ENCODE results near the gene CR2. TPM values are rescaled to one million over a fixed set of nuclear protein-coding genes. Genes with fewer than 3 reads are reported as not detected.
A peak's percentile ranks its signal among the peaks of the same experiment; 100 is the strongest.
"Not testable (repeated sequence)": the region's sequence is repeated elsewhere in the genome, so short reads cannot be mapped to it uniquely, and the experiment has no call there.

CR2 gene
- total RNA-seq (2014; rRNA removed; shearing (Covaris generic)): 0.02 TPM in 1 of 2 replicates, not detected in the other

DNA sequence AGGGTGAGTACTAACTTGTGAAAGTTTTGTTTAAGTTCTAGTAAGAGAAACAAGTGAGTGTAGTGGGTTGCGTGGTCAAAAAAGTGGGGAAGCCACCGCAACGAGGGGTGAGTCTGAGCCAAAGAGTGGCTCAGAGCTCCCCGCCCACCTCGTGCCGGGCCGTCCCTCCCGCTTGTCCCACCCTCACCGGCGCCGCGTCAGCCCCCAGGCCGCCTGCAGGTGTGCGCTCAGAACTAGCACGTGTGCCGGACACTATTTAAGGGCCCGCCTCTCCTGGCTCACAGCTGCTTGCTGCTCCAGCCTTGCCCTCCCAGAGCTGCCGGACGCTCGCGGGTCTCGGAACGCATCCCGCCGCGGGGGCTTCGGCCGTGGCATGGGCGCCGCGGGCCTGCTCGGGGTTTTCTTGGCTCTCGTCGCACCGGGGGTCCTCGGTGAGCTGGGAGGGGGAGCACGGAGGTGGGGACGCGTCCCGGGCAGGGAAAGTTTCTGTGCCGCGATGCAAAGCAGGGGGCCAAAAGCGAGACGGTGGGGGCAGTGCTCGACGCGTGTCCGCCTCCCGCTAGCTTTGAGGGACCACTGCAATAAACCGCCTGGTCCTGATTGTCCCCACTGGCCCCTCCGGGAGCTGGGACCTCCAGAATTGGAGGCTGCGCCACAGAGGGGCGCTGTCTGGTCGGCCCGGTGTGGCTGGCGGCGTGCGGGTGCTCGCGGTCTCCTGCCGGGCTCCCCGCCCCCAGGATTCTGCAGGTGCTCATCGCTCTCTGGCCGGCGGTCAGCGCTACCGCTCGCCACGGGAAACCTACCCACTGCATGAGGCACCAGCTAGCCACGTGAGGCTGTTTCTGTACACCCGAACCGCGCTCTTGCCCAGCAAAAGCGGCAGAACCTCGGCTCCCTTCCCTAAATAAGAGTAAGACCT, at the start of gene CR2:
Gene CR2, plus strand, starts transcription at position 283 of the 919 bp plus-strand sequence. Its CDS starts 91 bp downstream, at position 374.
- DNase-seq (ENCODE audit: low spot score): no peak

DNA sequence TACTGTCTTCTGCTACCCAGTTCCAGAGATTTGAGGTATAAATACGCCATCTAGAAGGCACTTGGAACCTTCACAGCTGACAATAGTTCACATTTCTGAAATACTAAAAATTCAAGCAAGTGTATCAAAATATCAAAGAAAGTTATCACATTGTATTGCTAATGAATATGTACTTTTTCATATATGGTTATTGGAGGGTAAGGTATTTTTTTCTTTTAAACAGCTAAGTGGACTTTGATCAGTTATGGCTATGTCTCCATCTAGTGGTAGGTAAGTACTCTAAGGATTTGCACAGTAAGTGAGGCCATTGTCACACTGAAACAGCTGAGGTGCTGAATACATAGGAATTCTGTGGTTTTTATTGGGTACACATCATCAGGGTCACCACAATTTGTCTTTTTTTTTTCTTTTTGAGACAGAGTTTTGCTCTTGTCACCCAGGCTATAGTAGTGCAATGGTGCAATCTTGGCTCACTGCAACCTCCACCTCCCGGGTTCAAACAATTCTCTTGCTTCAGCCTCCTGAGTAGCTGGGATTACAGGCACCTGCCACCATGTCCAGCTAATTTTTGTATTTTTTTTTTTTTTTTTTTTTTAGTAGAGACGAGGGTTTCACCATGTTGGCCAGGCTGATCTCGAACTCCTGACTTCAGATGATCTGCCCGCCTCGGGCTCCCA, 49.1 kb upstream of the CR2 start:
- peak; percentile 76 for DNase-seq (ENCODE audit: low spot score)

DNA sequence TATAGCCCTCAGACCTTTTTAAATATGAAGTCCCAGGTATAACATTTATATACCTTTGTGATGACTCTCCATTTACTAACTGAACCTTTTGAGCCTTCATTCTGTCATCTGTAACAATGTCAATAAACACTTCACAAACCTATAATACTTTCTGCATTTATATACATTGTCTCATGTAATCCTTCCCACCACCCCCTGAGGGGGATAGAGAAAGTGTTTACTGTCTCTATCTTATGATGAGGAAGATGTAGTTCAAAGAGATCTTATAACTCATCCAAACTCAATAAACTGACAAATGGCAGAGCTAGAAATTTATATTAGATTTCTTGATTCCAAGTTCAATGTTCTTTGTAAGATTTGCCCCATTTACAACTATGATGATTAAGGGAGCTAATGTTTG, 48.3 kb upstream of the CR2 start:
- no peak for DNase-seq (ENCODE audit: low spot score)

DNA sequence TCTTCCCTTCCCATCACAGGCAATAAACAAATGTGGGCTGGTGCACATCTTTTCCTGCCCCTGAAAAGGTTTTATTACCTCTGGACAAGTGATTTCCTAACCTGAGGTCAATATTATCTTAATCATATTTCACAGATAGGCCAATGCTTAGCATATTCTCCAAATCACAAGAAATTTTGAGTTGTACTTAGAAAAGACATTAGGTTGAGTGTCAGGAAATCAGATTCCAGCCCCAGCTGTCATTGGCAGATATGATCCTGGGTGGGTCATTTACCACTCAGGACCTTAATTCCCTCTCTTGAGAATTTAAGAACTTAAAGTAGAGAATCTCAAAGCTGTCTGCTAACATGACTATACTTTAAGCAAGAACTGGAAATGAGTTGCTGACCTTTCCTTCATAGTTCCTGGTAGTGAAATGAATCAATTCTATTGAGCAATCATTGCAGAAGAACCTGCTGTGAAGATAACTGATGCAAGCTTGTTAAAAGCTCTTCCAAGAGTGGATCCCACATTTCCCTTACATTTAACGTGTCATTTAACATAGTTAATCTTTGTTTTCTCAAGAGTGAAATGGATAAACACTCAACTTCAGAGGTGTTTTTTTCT, 46.4 kb upstream of the CR2 start:
- DNase-seq (ENCODE audit: low spot score): no peak

DNA sequence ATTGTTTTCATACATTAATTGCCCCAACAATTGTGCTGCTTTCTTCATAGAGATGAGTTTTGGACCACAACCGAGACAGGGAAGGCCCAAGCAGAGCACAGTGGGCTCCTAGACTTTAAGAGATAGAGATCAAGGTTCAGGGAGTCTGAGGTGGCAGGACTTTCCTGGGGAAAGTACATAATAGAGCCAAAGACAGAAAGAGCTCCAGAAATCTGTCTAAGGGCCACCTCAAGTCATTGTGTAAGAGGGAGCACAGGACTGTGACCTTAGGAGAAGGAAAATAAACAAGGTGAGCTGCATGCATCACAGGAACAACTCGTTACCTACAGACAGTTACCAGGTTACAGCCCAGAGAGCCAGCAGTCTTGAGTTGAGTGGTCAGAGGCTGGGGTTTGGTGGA, 41.3 kb upstream of the CR2 start:
- no peak for DNase-seq (ENCODE audit: low spot score)

DNA sequence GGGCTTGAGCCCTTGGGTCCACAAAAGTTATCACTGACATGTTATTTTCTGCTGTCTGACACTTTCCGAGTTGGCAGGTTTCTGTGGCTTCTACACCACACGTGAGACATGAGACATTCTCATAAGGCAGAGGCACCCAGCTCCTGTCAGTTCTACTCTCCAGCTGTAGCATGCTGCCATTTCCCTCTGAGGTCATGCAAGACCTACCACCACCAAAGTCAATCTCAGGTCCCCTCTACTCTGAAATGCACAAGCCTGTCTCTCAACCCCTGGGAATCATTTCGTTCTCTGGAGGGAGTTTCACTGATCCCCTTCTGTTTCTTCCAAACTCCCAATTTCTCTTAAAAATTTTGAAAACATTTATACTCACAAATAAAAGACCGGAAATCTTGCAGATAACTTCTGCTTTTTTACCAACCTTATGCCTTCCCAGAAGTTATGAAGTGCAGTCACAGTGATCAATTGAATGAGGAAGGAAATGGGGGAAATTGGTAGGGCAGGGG, 39.5 kb upstream of the CR2 start:
- DNase-seq (ENCODE audit: low spot score): no peak

DNA sequence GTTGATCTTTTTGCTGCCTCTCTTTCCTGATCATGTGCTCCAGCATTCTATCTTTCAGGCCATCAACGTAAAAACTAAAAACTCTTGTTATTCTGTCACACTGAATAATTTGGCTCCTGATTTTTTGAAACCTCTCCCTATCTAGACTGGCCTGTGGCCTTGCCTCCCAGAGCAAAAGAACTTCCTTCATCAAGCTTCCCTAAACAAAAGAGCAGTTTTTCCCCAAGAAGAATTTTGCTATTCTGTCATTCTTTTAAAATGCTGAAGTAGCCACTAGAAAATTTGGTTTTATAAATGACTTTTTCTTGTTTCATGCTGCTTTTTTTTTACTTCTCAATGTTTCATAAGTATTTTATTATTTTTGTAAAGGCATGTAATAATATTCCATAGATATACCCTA, 37.1 kb upstream of the CR2 start:
- no peak for DNase-seq (ENCODE audit: low spot score)

DNA sequence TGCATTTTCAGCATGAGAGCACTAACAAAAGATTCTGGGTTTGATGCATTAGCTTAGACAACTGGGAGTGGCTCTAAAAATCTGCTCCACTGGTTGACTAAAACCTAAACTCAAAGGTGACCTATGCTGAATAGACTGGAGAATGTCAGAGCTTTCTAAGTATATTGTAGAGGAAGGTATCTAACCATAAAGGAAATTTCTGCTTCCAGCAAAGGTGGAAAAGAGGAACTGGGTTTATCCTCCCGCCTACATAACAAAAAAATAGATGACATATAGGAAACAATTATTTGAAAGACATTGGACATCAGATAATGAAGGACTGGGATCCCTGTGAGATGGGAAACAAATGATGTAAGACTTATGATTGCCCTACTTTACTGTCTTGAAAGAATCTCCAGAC, 35.8 kb upstream of the CR2 start:
- DNase-seq (ENCODE audit: low spot score): no peak

DNA sequence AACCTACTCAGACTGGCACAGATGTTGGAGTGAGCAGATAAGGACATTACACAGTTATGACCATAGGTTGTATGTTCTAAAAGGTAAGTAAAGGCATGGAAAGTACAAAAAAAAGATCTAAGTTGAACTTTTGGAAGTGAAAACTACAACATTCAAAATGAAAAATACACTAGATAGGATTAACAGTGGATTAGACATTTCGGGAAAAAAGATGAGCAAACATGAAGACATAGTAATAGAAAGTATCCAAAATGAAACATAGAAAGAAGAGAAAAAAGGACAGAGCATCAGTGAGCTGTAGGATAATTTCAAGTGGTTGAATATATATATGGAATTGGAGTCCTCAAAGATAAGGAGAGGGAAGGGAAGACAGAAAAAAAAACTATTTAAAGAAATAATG, 34.0 kb upstream of the CR2 start:
- no peak for DNase-seq (ENCODE audit: low spot score)

DNA sequence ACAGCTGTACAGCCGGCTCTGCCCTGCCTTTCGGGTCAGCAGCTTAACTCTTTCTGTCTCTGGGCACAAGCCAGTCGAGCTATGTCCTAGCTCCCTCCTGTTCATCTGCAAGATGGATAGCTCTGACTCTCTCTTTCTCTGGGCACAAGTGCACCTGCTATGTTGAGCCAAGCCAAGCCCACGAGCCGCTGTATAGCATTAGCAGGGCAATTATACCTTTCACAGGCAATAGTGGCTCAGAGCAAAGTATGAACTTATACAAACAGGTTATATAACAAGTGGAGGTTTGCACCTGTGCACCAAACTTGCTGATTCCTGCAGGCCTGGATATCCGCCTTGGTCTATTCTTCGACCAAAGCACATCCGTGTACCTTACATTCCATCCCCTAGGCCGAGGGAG, 33.0 kb upstream of the CR2 start:
- no peak for DNase-seq (ENCODE audit: low spot score)

DNA sequence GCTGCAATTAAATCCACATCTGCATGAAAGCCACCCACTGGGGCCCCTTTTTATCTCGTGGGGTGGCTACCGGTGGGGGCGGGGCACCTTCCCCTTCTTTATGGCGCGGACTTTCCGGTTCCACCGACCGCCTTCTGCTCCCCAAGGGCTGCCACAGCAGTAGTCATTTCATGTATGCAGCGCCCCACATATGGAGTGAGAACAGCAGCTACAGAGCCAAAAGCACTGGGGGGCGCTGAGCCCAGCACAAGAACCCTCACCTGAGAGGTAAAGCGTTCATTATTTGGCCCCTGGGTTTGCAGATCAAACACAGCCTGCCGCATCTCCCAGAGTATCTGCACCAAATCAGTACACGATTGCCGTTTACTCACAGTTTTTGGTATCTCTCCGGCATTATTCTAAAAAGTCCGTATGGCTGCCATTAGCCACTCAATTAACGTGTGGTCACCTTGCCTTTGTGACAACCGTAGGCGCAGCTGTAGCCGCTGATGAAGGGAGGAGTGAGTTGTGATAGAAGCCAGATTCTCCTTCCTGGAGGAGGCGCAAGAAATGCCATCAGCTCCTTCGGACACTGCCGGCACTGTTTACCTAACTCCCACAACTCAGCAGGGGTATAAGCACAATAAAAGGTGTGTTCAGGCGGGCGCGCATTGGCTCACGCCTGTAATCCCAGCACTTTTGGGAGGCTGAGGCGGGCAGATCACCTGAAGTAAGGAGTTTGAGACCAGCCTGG, 30.4 kb upstream of the CR2 start:
- DNase-seq (ENCODE audit: low spot score): no peak

DNA sequence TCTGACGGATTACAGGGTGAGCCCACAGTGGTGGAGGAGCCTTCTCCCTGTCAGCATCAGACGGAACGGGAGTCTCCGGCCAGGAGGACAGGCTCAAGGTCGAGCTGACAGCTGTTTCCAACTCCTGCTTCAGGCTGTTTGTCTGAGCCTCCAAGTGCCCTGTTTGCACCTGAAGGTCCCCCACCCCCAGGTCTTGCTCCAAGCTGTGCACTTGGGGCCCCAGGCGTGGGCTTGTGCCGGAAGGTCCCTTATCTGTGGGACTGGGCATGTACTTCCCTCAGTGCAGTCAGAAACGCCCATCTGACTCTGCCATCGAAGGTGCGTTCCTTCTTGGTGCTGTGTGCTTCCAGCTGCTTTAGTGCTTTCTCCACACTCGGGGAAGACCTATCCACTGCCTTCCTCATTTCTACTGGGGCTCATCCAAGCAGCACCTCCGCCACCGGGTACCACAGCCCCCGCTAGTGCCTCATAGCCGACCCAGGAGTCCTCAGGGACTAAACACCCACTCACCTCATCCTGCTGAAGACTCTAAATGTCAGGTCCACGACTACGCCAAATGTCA, 29.5 kb upstream of the CR2 start:
- DNase-seq (ENCODE audit: low spot score): no peak

DNA sequence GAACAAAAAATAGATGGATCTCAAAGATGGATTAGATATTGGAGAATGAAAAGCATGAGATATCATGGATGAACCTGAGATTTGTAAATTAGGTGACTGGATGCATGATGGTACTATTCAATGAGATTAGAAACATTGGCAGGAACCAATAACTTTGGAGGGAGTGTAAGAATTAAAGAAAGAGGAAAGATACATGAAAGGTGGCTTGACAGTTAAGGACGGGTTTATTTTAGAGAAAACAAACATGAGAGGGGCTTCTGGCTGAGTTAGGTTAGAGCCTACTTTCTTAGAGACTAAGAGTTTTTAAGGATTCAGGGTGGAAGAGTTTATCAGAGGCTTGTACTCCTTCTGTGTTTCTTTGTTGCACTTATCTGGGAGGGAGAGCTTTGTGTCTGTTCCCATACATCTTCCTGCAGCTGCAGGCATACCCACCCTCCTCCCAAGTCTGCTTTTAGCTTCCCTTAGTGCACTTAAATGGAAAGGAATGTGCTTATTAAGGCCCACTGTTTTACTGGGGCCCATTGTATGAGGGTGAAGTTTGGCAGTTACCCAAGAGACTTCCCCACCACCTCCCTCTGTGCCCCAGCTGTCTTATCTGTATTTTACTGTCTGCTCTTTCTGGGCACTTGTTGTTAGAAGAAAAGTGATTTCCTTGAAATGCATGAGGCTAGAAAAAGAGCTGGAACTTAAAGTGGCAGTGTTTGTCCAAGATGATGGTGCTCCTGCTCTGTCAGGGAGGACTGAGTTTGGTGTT, 26.1 kb upstream of the CR2 start:
- no peak for DNase-seq (ENCODE audit: low spot score)

DNA sequence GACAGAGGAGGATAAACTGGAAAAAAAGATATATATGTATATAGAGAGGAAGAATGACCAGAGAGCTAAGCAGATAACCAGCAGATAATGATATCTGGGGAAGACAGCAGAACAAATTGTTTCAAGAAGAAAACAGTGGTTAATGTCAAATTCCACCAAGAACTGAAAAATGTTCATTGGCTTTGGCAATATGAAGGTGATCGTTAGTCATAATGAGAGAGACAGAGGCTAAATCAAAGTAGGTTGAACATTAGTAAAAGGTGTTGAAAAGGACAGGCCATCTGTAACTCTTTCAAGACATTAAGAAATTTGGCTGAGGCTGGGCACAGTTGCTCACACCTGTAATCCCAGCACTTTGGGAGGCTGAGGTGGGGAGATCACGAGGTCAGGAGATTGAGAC, 25.3 kb upstream of the CR2 start:
- DNase-seq (ENCODE audit: low spot score): no peak

DNA sequence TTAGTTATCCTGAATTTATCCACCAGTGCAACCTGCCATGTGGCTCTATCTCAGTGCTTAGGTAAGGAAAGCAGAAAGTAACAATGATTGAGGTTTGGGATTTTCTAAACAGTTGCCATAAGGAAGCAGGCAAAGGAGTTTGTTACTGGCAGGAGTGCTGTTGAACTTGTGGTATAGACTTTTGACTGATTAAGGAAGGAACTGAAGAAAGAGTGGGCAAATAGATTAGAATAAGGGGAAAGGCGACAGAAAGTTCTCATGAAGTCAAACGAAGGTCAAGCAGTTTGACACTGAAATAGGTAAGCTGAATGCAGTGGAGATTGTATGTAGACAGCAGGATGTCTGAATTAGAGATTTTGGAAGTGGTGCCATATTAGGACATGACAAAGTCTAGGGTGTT, 24.2 kb upstream of the CR2 start:
- DNase-seq (ENCODE audit: low spot score): no peak

DNA sequence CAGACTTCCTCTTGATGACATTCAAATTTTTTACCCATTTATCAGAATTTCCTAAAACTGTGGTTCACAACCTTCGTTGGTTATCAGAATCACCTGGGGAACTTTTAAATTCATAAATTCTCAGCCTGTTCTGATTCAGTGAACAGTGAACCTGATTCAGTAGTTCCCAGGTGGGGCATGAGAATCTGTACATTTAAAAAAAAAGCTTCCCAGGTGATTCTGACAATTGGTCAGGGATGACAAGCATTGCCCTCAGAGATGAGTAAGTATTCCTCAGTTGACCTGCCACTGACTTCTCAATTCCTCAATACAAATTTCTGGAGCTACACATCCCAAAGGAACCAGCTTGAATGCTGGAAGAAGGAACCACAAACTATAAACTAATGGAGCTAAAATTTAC, 23.5 kb upstream of the CR2 start:
- DNase-seq (ENCODE audit: low spot score): no peak

DNA sequence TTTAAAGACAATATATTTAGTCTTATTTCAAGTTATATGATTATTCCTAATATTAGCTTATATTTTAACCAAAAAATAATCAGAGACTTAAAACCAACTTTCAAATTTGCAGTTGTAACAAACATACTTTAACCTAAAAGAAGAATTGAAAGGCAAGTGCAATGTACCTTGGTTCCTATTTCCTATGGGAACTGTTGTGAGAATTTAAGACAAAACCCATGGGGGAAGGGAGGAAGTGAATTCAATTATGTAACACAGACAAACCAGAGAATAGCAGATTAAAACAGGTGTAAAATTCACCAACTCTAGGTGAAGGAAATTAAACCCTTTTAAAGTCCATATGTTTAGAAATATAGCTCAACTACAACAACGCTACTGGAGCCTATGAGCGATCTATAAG, 22.6 kb upstream of the CR2 start:
- DNase-seq (ENCODE audit: low spot score): no peak

DNA sequence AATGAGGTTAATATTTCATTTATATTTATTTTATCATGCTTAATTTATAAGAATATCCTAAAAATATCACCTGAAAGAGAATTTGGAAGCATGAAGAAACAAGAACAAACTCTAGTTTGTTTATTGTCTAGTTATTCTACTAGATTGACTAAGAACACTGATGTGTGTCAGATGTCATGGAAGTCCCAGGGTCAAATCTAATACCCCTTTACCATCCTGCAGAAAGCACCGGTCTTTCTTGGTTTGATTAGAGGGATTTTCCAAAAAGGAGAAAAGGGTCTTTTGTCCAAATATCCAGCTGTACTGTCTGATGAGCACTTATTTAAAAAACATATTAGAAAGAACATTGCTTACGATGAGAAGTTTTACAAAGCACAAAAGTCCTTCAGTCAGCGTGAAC, 20.7 kb upstream of the CR2 start:
- no peak for DNase-seq (ENCODE audit: low spot score)

DNA sequence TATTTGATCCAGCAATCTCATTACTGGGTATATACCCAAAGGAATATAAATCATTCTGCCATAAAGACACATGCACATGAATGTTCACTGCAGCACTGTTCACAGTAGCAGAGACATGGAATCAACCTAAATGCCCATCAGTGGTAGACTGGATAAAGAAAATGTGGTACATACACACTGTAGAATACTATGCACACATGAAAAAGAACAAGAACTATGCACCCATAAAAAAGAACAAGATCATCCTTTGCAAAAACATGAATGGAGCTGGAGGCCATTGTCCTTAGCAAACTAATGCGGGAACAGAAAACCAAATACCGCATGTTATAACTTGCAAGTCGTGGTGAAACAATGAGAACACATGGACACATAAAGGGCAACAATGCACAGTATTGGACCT, 17.4 kb upstream of the CR2 start:
- not testable (repeated sequence) for DNase-seq (ENCODE audit: low spot score)

DNA sequence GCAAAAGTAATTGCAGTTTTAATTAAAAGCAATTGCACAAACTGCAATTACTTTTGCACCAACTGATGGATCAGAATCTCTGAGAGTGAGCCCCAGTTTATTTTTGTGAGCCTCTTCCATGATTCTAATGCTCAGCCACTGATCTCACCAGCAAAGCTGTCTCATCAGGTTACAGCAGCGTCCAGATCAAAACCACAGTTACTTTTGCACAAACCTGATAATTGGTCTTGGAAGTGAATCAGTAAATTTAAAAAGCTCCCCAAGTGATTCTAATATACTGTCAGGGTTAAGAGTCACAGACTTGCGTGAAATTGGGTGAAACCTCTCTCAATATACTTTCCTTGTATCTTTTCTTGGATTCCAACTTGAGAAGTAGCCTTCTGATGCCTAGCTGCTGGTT, 13.5 kb upstream of the CR2 start:
- DNase-seq (ENCODE audit: low spot score): no peak
